ENCODE data around the gene EGFL8.

The EGFL8 gene

DNA sequence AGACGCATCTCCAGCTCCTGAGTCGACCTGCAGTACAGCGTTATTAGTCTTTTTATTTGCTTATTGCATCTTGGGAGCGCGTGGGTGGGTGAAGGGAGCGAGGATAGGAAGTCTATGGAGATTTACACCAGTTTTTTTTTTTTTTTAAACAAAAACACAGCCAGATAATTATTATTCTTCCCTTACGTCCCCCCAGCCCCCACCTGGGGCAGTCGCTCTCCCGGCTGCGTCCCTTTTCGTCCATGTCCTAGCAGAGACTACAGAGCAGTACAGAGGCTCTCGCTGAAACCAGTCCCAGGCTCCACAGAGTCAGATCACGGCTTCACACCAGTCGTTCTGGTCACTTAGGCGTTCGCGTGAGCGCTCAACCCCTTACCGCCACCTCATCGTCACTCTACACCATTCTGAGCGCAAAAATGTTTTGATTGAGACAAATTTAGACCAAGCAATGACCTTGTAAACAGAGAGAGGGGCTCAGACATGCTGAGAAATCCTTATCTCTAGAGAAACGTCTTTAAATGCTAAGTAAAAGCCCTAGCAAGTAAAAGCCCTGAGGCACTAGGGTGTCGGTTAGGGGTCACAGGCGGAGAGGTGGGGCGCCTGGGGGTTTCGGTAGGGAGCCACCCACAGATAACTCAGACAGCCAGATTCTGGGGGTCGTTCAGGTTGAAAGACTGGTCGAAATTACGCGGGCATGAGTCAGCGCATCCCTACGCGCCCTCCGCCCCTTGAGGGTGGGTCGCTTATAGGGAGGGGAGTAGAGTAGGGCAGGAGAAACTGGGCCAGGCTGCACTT lies 11.4 kb upstream of the EGFL8 start:
- TF ChIP-seq, protein P1, sequence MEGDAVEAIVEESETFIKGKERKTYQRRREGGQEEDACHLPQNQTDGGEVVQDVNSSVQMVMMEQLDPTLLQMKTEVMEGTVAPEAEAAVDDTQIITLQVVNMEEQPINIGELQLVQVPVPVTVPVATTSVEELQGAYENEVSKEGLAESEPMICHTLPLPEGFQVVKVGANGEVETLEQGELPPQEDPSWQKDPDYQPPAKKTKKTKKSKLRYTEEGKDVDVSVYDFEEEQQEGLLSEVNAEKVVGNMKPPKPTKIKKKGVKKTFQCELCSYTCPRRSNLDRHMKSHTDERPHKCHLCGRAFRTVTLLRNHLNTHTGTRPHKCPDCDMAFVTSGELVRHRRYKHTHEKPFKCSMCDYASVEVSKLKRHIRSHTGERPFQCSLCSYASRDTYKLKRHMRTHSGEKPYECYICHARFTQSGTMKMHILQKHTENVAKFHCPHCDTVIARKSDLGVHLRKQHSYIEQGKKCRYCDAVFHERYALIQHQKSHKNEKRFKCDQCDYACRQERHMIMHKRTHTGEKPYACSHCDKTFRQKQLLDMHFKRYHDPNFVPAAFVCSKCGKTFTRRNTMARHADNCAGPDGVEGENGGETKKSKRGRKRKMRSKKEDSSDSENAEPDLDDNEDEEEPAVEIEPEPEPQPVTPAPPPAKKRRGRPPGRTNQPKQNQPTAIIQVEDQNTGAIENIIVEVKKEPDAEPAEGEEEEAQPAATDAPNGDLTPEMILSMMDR (IDR thresholded peaks at IDR 0.05; ENCODE audit: low read depth, low read length): no peak
- TF ChIP-seq MYC (IDR thresholded peaks at IDR 0.05; ENCODE audit: low read depth, low read length) (no peak), POLR2A (IDR thresholded peaks at IDR 0.05; ENCODE audit: extremely low read depth, insufficient read length) (no peak)
- TF ChIP-seq, protein P2, sequence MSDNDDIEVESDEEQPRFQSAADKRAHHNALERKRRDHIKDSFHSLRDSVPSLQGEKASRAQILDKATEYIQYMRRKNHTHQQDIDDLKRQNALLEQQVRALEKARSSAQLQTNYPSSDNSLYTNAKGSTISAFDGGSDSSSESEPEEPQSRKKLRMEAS (IDR thresholded peaks at IDR 0.05; ENCODE audit: low read depth, low read length): no peak
- H3K4me3 ChIP-seq (ENCODE audit: low read depth, low read length): peak overlapping the region; percentile 90

DNA sequence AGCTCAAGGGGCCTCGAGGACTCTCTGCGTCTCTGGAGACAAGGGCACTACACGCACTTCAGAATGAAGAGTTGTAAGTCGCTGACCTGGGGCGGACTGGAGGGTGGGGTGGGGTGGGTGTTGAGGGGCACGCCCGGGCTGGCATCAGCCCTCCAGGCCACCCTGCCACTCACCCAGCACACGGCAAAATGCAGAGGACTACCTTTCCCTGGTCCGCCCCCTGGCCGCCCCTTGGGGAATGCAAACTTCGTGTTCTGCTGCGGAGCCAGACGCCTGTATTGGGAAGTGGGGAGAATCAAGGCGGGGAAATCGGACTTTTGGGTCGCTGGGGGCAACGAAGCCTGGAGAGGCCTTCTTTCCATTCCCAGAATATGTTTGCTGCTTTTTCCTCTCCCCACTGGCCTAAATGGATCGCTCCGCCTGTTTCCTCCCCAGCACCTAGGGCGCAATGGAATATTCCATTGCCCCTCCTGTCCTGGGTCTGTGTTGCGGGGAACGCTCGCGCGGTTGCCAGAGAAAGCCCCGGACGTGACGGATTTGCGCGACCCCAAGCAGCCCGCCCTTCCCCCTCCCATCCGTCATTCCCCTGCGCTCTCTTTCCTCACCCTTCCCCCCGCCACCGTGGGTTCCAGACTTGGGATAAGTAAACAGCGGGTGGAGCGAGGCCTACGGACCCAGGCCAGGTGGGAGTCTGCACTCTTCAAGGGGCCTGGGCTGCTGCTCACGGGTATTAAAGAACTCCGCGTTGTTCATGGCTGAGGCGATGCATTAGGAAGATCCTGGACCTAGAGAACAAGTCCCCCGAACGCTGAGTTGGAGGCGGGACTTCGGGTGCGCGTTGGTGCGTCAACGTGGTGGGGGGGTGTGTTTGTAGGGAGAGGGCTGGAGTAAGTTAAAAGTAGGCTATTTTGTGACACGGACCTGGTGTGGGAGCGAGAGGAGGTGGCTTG lies 10.6 kb upstream of the EGFL8 start, which contains the start of gene PPT2:
Gene PPT2, plus strand, starts transcription at position 578 of the 950 bp plus-strand sequence. CDS start 454 bp downstream, outside the sequence.
- TF ChIP-seq MYC (IDR thresholded peaks at IDR 0.05; ENCODE audit: low read depth, low read length) (peak; percentile 38; the same call in 1 of the 2 replicates), POLR2A (IDR thresholded peaks at IDR 0.05; ENCODE audit: extremely low read depth, insufficient read length) (peak; percentile 36)
- TF ChIP-seq, protein P2 (IDR thresholded peaks at IDR 0.05; ENCODE audit: low read depth, low read length): 0 out of 2 replicates have a peak, but pooled peaks have one; percentile 14
- TF ChIP-seq, protein P1 (IDR thresholded peaks at IDR 0.05; ENCODE audit: low read depth, low read length): no peak
- peak within 1 kb of the TSS; percentile 90 for H3K4me3 ChIP-seq (ENCODE audit: low read depth, low read length)
- DNase-seq (ENCODE audit: low read depth): peak; percentile 90

More for the DNA sequence above, 11.4 kb upstream of the EGFL8 start:
- no peak for DNase-seq (ENCODE audit: low read depth)

DNA sequence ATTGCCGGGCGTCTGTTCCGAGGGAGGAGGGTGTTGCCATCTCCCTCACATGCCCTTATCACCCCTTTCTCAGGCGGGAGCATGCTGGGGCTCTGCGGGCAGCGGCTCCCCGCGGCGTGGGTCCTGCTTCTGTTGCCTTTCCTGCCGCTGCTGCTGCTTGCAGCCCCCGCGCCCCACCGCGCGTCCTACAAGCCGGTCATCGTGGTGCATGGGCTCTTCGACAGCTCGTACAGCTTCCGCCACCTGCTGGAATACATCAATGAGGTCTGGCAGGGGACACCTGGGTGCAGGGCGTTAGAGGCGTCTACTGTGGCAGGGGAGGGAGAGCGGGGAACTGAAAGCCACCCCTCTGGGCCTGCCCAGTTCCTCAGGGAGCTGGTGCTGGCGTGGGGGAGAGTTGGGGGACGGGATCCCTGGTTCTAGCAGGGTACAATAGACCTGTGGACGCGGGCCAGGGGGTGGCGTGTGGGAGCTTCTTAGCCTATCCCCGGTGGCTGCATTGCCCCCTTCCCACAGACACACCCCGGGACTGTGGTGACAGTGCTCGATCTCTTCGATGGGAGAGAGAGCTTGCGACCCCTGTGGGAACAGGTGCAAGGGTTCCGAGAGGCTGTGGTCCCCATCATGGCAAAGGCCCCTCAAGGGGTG lies 9.8 kb upstream of the EGFL8 start:
- DNase-seq (ENCODE audit: low read depth): peak; percentile 84
- H3K4me3 ChIP-seq (ENCODE audit: low read depth, low read length): peak overlapping the region; percentile 90
- TF ChIP-seq, protein P2 (IDR thresholded peaks at IDR 0.05; ENCODE audit: low read depth, low read length): peak; percentile 70
- TF ChIP-seq POLR2A (IDR thresholded peaks at IDR 0.05; ENCODE audit: extremely low read depth, insufficient read length): no peak
- peak; percentile 65 for TF ChIP-seq MYC (IDR thresholded peaks at IDR 0.05; ENCODE audit: low read depth, low read length)
- TF ChIP-seq, protein P1 (IDR thresholded peaks at IDR 0.05; ENCODE audit: low read depth, low read length): peak; percentile 33

DNA sequence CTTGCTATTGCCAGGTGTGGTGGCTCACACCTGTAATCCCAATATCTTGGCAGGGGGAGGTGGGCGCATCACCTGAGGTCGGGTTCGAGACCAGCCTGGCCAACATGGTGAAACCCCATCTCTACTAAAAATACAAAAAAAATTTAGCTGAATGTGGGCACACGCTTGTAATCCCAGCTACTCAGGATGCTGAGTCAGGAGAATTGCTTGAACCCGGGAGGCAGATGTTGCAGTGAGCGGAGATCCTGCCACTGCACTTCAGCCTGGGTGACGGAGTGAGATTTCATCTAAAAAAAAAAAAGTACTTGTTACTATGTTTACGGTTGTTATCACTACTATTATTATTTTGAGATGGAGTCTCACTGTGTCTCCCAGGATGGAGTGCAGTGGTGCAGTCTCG lies 7.5 kb upstream of the EGFL8 start:
- TF ChIP-seq MYC (IDR thresholded peaks at IDR 0.05; ENCODE audit: low read depth, low read length) (no peak), POLR2A (IDR thresholded peaks at IDR 0.05; ENCODE audit: extremely low read depth, insufficient read length) (no peak)
- TF ChIP-seq, protein P1 (IDR thresholded peaks at IDR 0.05; ENCODE audit: low read depth, low read length): no peak
- TF ChIP-seq, protein P2 (IDR thresholded peaks at IDR 0.05; ENCODE audit: low read depth, low read length): no peak
- DNase-seq (ENCODE audit: low read depth): no peak
- no peak overlapping the region for H3K4me3 ChIP-seq (ENCODE audit: low read depth, low read length)

DNA sequence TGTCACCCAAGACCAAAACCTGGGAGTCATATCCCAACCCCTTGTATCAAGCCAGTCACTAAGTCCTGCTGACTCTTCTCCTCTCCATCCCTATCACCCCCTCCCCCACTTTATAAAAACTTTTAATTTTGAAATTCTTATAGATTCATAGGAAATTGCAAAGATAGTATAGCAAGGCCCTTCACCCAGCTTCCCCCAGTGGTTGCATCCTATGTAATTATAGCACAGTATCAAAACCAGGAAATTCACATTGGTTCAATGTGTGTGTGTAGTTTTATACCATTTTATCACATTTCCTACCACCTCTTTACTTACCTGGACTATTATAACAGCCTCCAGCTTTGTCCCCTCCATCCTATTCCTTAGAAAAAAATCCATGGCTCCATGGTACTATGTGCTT lies 6.3 kb upstream of the EGFL8 start:
- no peak overlapping the region for H3K4me3 ChIP-seq (ENCODE audit: low read depth, low read length)
- TF ChIP-seq, protein P1 (IDR thresholded peaks at IDR 0.05; ENCODE audit: low read depth, low read length): no peak
- TF ChIP-seq MYC (IDR thresholded peaks at IDR 0.05; ENCODE audit: low read depth, low read length): no peak
- TF ChIP-seq, protein P2 (IDR thresholded peaks at IDR 0.05; ENCODE audit: low read depth, low read length): no peak
- no peak for TF ChIP-seq POLR2A (IDR thresholded peaks at IDR 0.05; ENCODE audit: extremely low read depth, insufficient read length)
- no peak for DNase-seq (ENCODE audit: low read depth)

Measured in NB4 (cell line).